ENCODE results near the gene SPINT2.
"Not testable (repeated sequence)": the region's sequence is repeated elsewhere in the genome, so short reads cannot be mapped to it uniquely, and the experiment has no call there.

- TF ChIP-seq CTCF (IDR thresholded peaks at IDR 0.05; ENCODE audit: insufficient read depth, low read depth, low read length); EZH2 (IDR thresholded peaks at IDR 0.05; ENCODE audit: insufficient read depth, low read length): not testable (repeated sequence)
These were observed 39.5 kb upstream of the SPINT2 start for GRCh38 chr19:38224863-38225218.
